HS-27A (cell line): ENCODE data around the gene ALG11.

ENCODE experiments used
- DNase-seq: peaks from one replicate; pipeline ENCODE4 v3.0.0-alpha.2; 2012; ENCODE audit warnings: low read depth, missing footprints

ALG11 gene

GRCh38 chr13:51997641-51998330, 14.4 kb upstream of the ALG11 start:
- no peak for DNase-seq

GRCh38 chr13:51998723-51999509, 13.3 kb upstream of the ALG11 start:
- no peak for DNase-seq

GRCh38 chr13:51999510-51999911, 12.7 kb upstream of the ALG11 start:
- DNase-seq, result no peak

GRCh38 chr13:51999921-52000320, 12.3 kb upstream of the ALG11 start:
- DNase-seq, result no peak

GRCh38 chr13:52001120-52001731, 11.0 kb upstream of the ALG11 start:
- no peak for DNase-seq

GRCh38 chr13:52002361-52002760, 9.8 kb upstream of the ALG11 start:
- DNase-seq, result no peak

GRCh38 chr13:52003541-52003940, 8.7 kb upstream of the ALG11 start:
- no peak for DNase-seq

GRCh38 chr13:52004511-52005170, 7.6 kb upstream of the ALG11 start:
- DNase-seq, result no peak

GRCh38 chr13:52005841-52006522, 6.2 kb upstream of the ALG11 start:
- no peak for DNase-seq

GRCh38 chr13:52006523-52007245, 5.5 kb upstream of the ALG11 start:
- no peak for DNase-seq

- no peak for DNase-seq
These were observed 2.3 kb upstream of the ALG11 start for GRCh38 chr13:52009946-52010345.

GRCh38 chr13:52010890-52011631, 1.1 kb upstream of the ALG11 start, which contains the start of gene ATP7B:
Gene ATP7B, minus strand, starts transcription at chr13:52011450. Its CDS starts 113 bp downstream, at chr13:52011337.
- DNase-seq, result no peak

GRCh38 chr13:52012512-52012836, 276 bp downstream of the ALG11 start:
- DNase-seq, result no peak

- no peak for DNase-seq
These were observed 4.1 kb downstream of the ALG11 start for GRCh38 chr13:52016296-52016695.

GRCh38 chr13:52020191-52020590, 8.0 kb downstream of the ALG11 start:
- no peak for DNase-seq

GRCh38 chr13:52022356-52022755, 10.2 kb downstream of the ALG11 start:
- DNase-seq, result no peak

- no peak for DNase-seq
These were observed 12.3 kb downstream of the ALG11 start, which contains the start of gene UTP14C for GRCh38 chr13:52024481-52024880. Gene UTP14C, plus strand, starts transcription at chr13:52024691. Its CDS starts 4,114 bp downstream, at chr13:52028805.

- DNase-seq, result no peak
These were observed 13.5 kb downstream of the ALG11 start for GRCh38 chr13:52025475-52026245.

GRCh38 chr13:52026246-52026626, 14.0 kb downstream of the ALG11 start:
- no peak for DNase-seq

- DNase-seq, result no peak
These were observed 15.6 kb downstream of the ALG11 start for GRCh38 chr13:52027832-52028231.
